T-cell (primary cell): ENCODE results near the gene DPP10. TPM values are rescaled to one million over a fixed set of nuclear protein-coding genes. Genes with fewer than 3 reads are reported as not detected.

ENCODE experiments used
- ATAC-seq, 4 experiments: fragments of 200-7000 bp in 3 of 4; fragments of 150-1000 bp in 1 of 4; cut with Tn5 transposase; replicated peaks in 1 of 4; 1 replicate in 3 of 4; 2 replicates in 1 of 4; pipeline ENCODE4 v1.10.0; 2021; ENCODE audit warnings: moderate library complexity in 3 of 4, mild to moderate bottlenecking in 2 of 4, moderate number of reproducible peaks in 1 of 4
- CTCF ChIA-PET, 2 donors: fragments of 300-600 bp; sonication (Branson Sonifier 250); formaldehyde crosslinking; loops; one replicate each; lab custom pipeline; 2022; ENCODE audit warnings: antibody characterized with exemption in 2 of 2; lab: Charles Lee
- POLR2A ChIA-PET, 2 donors: fragments of 300-600 bp; sonication (Branson Sonifier 250); formaldehyde crosslinking; loops; one replicate each; lab custom pipeline; 2022; ENCODE audit warnings: antibody characterized with exemption in 2 of 2; lab: Charles Lee
- DNase-seq, 35 experiments: peaks; one replicate each; pipeline versions ENCODE4 v3.0.0 to v3.0.0-alpha.2; 2013 to 2023
- H3K27ac ChIP-seq: one replicate; pipeline ENCODE4 v1.5.1; 2013; ENCODE audit warnings: low read length
- H3K27me3 ChIP-seq, 2 experiments: replicated peaks in 1 of 2; 1 replicate in 1 of 2; 2 replicates in 1 of 2; pipeline versions ENCODE4 v1.6.1 to v1.7.0; 2013; ENCODE audit warnings: low read length in 1 of 2, mixed read lengths in 1 of 2; ENCODE audit not compliant: control insufficient read depth in 2 of 2, insufficient read depth in 2 of 2; ENCODE audit errors: extremely low read depth in 1 of 2
- H3K36me3 ChIP-seq, 2 donors: 1 replicate in 1 of 2; 2 replicates in 1 of 2; pipeline versions ENCODE4 v1.6.1 to v1.7.0; 2013; ENCODE audit warnings: low read length in 1 of 2; ENCODE audit not compliant: control insufficient read depth in 2 of 2, insufficient read depth in 1 of 2; ENCODE audit errors: extremely low read depth in 1 of 2
- H3K4me1 ChIP-seq, 2 experiments: 1 replicate in 1 of 2; 2 replicates in 1 of 2; pipeline versions ENCODE4 v1.6.1 to v1.7.0; 2013; ENCODE audit warnings: low read length in 2 of 2, mixed read lengths in 1 of 2; ENCODE audit not compliant: insufficient read depth in 2 of 2, control insufficient read depth in 1 of 2; ENCODE audit errors: extremely low read depth in 1 of 2
- H3K4me3 ChIP-seq, 2 donors: 1 replicate in 1 of 2; 2 replicates in 1 of 2; pipeline versions ENCODE4 v1.5.1 to v1.7.0; 2013; ENCODE audit warnings: mild to moderate bottlenecking in 2 of 2, low read length in 1 of 2, moderate library complexity in 1 of 2; ENCODE audit not compliant: control insufficient read depth in 1 of 2; ENCODE audit errors: extremely low read depth in 1 of 2
- H3K9me3 ChIP-seq: 2 replicates; pipeline ENCODE4 v1.7.0; 2013
- H3K27ac Mint-ChIP-seq, 2 donors: one replicate each; pipeline ENCODE4 v1.8.0; 2020 to 2021; ENCODE audit warnings: mild to moderate bottlenecking in 2 of 2, mixed read lengths in 2 of 2
- H3K27me3 Mint-ChIP-seq, 2 donors: one replicate each; pipeline ENCODE4 v1.8.0; 2021 to 2022; ENCODE audit warnings: mixed read lengths in 2 of 2
- H3K36me3 Mint-ChIP-seq: one replicate; pipeline ENCODE4 v1.8.0; 2021; ENCODE audit warnings: mixed read lengths
- H3K4me1 Mint-ChIP-seq, 3 donors: one replicate each; pipeline ENCODE4 v1.8.0; 2020 to 2022; ENCODE audit warnings: mixed read lengths in 3 of 3, mild to moderate bottlenecking in 1 of 3
- H3K4me3 Mint-ChIP-seq, 3 donors: one replicate each; pipeline ENCODE4 v1.8.0; 2020 to 2022; ENCODE audit warnings: mild to moderate bottlenecking in 3 of 3, mixed read lengths in 3 of 3, moderate library complexity in 3 of 3
- H3K9me3 Mint-ChIP-seq, 3 donors: one replicate each; pipeline ENCODE4 v1.8.0; 2020 to 2022; ENCODE audit warnings: mixed read lengths in 3 of 3
- WGBS: methylation state at CpG from one replicate; pipeline ENCODE4 v1.1.5; 2013; ENCODE audit warnings: missing lambda C conversion rate; ENCODE audit not compliant: insufficient coverage; 5-methylcytosine and 5-hydroxymethylcytosine counted together
- total RNA-seq, 35 experiments: library from RNA in 6 of 35; stranded (reverse) in 6 of 35; fragments of 120-200 nt in 1 of 35; gene quantifications; one replicate each; pipeline versions ENCODE4 v1.2.1 to v1.2.4 and lab custom pipeline; 2013 to 2026

Gene DPP10
- total RNA-seq, 5 donors from 2014 or later (not counting 1 experiment from before 2014, with no cell fraction given), result not detected

DNA sequence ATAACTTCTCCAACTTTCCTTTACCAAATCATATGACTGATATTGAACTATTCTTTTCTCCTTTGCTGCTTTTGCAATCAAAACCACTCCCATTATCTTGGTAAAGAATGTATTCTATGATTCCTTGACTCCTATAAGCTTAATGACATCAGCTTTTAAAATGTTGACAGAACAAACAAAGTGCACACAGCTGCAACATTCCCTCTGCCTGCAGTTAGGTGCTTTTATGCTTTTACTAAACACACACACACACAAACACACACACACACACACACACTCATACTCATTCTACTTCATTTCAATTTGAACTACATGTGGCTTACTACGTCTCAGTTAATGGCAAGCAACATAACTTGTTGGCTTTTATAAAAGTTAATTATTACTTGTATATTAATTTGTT is 946.6 kb downstream of the DPP10 start:
- no peak overlapping the region for H3K27ac Mint-ChIP-seq
- Histone ChIP-seq H3K4me1 (no peaks in the 10 kb centered on the region), H3K27ac (no peak overlapping the region), H3K36me3 (no peaks in the 10 kb centered on the region), H3K27me3 (no peaks in the 10 kb centered on the region), H3K9me3 (no peaks in the 10 kb centered on the region), H3K4me3 (no peak overlapping the region)
- no peaks in the 10 kb centered on the region for H3K4me1 Mint-ChIP-seq
- no peak overlapping the region for H3K4me3 Mint-ChIP-seq
- CTCF ChIA-PET, result interaction anchor here in 1 of 2 donors (0.7 kb wide), 1 partner anchor 10 kb away, joined by 4 read pairs; no protein-coding TSS in a partner anchor
- ATAC-seq (no peak), DNase-seq (no peak)
- no peaks in the 10 kb centered on the region for H3K27me3 Mint-ChIP-seq
- peaks cover 13 to 21% (median 20%) of the 10 kb centered on the region in 3 donors for H3K9me3 Mint-ChIP-seq
- no CpG with 5 or more reads among the region's 1 CpG for WGBS
- no peaks in the 10 kb centered on the region for H3K36me3 Mint-ChIP-seq
- POLR2A ChIA-PET, result no interaction called here

DNA sequence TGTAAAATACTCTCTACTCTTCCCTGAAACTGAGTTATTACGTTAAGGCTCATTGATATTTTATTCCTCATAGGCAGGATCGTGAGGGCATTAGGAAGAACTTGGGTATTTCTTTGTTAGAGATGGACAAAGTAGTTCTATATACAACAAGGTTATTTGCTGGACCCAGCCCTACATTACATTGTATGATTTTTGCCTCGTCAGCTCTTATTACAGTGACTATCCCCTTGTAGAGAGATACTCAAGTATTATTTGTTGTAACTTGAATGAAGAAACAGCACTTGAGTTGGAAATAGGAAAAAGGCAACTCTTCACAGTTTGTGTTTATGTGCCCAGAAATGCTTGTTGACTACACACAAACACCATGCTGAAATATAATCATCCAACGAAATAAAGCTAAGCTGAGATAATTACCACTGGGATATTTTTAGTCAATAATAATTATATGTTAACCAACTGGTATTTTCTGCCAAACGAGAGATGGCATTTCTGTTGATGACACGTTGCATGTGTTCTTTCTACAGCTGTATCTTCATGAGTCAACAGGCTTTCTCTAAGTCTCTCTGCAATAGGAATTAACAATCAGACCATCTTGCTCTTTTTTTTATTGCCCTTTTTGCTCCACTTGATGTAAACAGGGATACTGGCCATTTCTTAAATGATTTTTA is 947.6 kb downstream of the DPP10 start:
- Histone ChIP-seq H3K36me3 (no peaks in the 10 kb centered on the region), H3K27me3 (no peaks in the 10 kb centered on the region), H3K4me3 (no peak overlapping the region), H3K4me1 (no peaks in the 10 kb centered on the region), H3K27ac (no peak overlapping the region), H3K9me3 (no peaks in the 10 kb centered on the region)
- Mint-ChIP-seq H3K9me3 (peaks cover 5 to 16% (median 15%) of the 10 kb centered on the region in 3 donors), H3K4me3 (no peak overlapping the region), H3K27ac (no peak overlapping the region), H3K36me3 (no peaks in the 10 kb centered on the region), H3K4me1 (no peaks in the 10 kb centered on the region), H3K27me3 (no peaks in the 10 kb centered on the region)
- CTCF ChIA-PET, result no interaction called here
- no peak for DNase-seq
- POLR2A ChIA-PET, result no interaction called here
- 67% methylated on average over 1 of the region's 6 CpGs for WGBS
- no peak for ATAC-seq

- H3K4me1 Mint-ChIP-seq, result no peaks in the 10 kb centered on the region
- DNase-seq, result no peak
- no peaks in the 10 kb centered on the region for H3K36me3 Mint-ChIP-seq
- 38% methylated on average over 3 of the region's 5 CpGs for WGBS
- no peaks in the 10 kb centered on the region for H3K27me3 Mint-ChIP-seq
- no peak overlapping the region for H3K4me3 Mint-ChIP-seq
- H3K27ac Mint-ChIP-seq, result no peak overlapping the region
- H3K9me3 Mint-ChIP-seq, result peaks cover 4 to 34% (median 21%) of the 10 kb centered on the region in 3 donors
- POLR2A ChIA-PET, result no interaction called here
- H3K27me3 ChIP-seq, result no peaks in the 10 kb centered on the region
- H3K4me3 ChIP-seq, result no peak overlapping the region
- CTCF ChIA-PET, result interaction anchor here in 1 of 2 donors (0.9 kb wide), 1 partner anchor 20 kb away, joined by 3 read pairs; no protein-coding TSS in a partner anchor
- no peaks in the 10 kb centered on the region for H3K4me1 ChIP-seq
- no peak overlapping the region for H3K27ac ChIP-seq
- ATAC-seq, result no peak
- H3K9me3 ChIP-seq, result no peaks in the 10 kb centered on the region
- no peaks in the 10 kb centered on the region for H3K36me3 ChIP-seq
These were observed 954.1 kb downstream of the DPP10 start for GRCh38 chr2:115396579-115396978.

GRCh38 chr2:115400940-115401339 is 958.5 kb downstream of the DPP10 start:
- WGBS, result no CpG with 5 or more reads among the region's 2 CpGs
- H3K4me3 Mint-ChIP-seq, result no peak overlapping the region
- no peak for ATAC-seq

DNA sequence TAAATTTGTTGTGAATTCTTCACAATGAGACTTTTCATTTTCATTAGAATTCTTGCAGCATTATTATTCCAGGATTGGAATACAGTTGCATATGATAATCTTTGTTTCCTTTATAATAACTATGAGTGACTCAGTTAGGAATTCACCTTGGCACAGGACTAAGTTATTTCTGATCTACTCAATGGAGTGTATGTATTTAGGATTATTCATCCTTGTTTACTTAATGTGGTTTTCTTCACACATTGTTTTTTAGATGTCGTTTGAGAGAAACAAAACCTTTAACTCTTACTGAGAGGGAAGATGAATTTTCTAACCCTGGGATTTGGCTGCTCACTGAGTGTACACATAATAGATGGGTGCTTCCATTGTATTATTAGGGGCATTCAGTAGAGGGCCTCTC is 970.1 kb downstream of the DPP10 start:
- ATAC-seq (no peak), DNase-seq (no peak)
- Mint-ChIP-seq H3K36me3 (no peaks in the 10 kb centered on the region), H3K27me3 (no peaks in the 10 kb centered on the region), H3K27ac (no peak overlapping the region), H3K4me3 (no peak overlapping the region), H3K4me1 (no peaks in the 10 kb centered on the region), H3K9me3 (peaks cover 21 to 37% (median 31%) of the 10 kb centered on the region in 3 donors)
- ChIA-PET CTCF (no interaction called here), POLR2A (no interaction called here)
- H3K9me3 ChIP-seq, result no peaks in the 10 kb centered on the region
- no peaks in the 10 kb centered on the region for H3K27me3 ChIP-seq
- no peak overlapping the region for H3K27ac ChIP-seq
- no CpG with 5 or more reads among the region's 1 CpG for WGBS
- no peaks in the 10 kb centered on the region for H3K36me3 ChIP-seq
- H3K4me3 ChIP-seq, result no peak overlapping the region
- H3K4me1 ChIP-seq, result no peaks in the 10 kb centered on the region

More at GRCh38 chr2:115400940-115401339, 958.5 kb downstream of the DPP10 start:
- ChIA-PET POLR2A (no interaction called here), CTCF (no interaction called here)
- no peaks in the 10 kb centered on the region for H3K36me3 ChIP-seq
- Mint-ChIP-seq H3K36me3 (no peaks in the 10 kb centered on the region), H3K27ac (no peak overlapping the region), H3K9me3 (peaks cover 0 to 33% (median 15%) of the 10 kb centered on the region in 3 donors), H3K27me3 (no peaks in the 10 kb centered on the region), H3K4me1 (no peaks in the 10 kb centered on the region)
- H3K4me1 ChIP-seq, result no peaks in the 10 kb centered on the region
- no peaks in the 10 kb centered on the region for H3K9me3 ChIP-seq
- no peak overlapping the region for H3K27ac ChIP-seq
- no peak for DNase-seq
- H3K27me3 ChIP-seq, result no peaks in the 10 kb centered on the region
- H3K4me3 ChIP-seq, result no peak overlapping the region

GRCh38 chr2:115413791-115414190 is 971.4 kb downstream of the DPP10 start:
- Histone ChIP-seq H3K4me1 (no peaks in the 10 kb centered on the region), H3K4me3 (no peak overlapping the region), H3K9me3 (no peaks in the 10 kb centered on the region), H3K36me3 (no peaks in the 10 kb centered on the region), H3K27ac (no peak overlapping the region), H3K27me3 (no peaks in the 10 kb centered on the region)
- Mint-ChIP-seq H3K9me3 (peaks cover 24 to 42% (median 35%) of the 10 kb centered on the region in 3 donors), H3K4me3 (no peak overlapping the region), H3K36me3 (no peaks in the 10 kb centered on the region), H3K27ac (no peak overlapping the region), H3K27me3 (no peaks in the 10 kb centered on the region), H3K4me1 (no peaks in the 10 kb centered on the region)
- ChIA-PET POLR2A (no interaction called here), CTCF (no interaction called here)
- WGBS, result no CpG with 5 or more reads among the region's 2 CpGs
- ATAC-seq (no peak), DNase-seq (no peak)
